SU-DHL-6 (cell line): Measurements from ENCODE around the gene LGALS8.

Experiments used
- EZH2phosphoT487 ChIP-seq: fragments of 200-600 bp; sonication (generic), shearing (Covaris generic); conservative IDR thresholded peaks from 2 replicates; pipeline ENCODE4 v1.6.1; 2018; ENCODE audit warnings: mild to moderate bottlenecking, antibody characterized with exemption, low read length, moderate library complexity, mixed read lengths
- TF ChIP-seq, protein P1 (sequence below): fragments of 200-600 bp; sonication (generic); IDR thresholded peaks from one replicate; pipeline ENCODE4 v1.5.1; 2017; ENCODE audit warnings: antibody characterized with exemption, mild to moderate bottlenecking, low read length, moderate library complexity; ENCODE audit not compliant: insufficient read depth, poor library complexity, severe bottlenecking

DNA sequence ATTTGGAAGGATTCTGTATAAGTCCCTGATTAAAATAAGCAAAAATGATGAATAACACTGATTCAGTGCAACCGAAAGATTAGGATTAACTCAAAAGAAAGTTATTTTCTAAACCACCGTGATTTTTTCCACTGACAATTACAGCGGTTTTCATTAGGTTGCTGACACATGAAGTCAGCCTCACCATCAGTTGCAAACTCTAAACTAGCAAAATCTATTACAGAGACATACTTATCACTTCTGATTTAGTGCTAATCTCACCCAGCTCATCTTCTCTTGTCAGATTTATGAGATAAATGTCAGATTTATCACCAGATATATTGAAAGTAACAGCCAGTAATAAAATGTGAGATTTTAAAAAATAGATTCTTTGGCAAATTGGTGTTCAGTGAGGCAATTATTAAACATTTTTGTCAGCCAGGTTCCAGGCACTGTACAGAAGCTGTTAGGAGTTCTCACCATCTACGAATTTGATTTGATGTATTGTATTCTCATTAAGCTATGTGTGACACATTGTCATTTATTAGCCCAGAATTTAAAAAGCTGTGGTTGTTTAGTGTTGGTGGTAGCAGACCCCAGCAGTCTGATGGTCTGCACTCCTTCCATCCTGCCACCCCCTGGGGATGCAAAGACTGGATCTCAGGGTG is 37.3 kb upstream of the LGALS8 start:
- TF ChIP-seq, protein P1, sequence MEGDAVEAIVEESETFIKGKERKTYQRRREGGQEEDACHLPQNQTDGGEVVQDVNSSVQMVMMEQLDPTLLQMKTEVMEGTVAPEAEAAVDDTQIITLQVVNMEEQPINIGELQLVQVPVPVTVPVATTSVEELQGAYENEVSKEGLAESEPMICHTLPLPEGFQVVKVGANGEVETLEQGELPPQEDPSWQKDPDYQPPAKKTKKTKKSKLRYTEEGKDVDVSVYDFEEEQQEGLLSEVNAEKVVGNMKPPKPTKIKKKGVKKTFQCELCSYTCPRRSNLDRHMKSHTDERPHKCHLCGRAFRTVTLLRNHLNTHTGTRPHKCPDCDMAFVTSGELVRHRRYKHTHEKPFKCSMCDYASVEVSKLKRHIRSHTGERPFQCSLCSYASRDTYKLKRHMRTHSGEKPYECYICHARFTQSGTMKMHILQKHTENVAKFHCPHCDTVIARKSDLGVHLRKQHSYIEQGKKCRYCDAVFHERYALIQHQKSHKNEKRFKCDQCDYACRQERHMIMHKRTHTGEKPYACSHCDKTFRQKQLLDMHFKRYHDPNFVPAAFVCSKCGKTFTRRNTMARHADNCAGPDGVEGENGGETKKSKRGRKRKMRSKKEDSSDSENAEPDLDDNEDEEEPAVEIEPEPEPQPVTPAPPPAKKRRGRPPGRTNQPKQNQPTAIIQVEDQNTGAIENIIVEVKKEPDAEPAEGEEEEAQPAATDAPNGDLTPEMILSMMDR = no peak
- no peak for TF ChIP-seq EZH2phosphoT487
